Head of caudate nucleus (tissue), 42 donors: ENCODE measurements around the gene OTUD5.

Experiments
- DNase-seq, 42 donors: peaks; one replicate each; pipeline versions ENCODE4 v3.0.0 to v3.0.0-alpha.2; 2020 to 2021; ENCODE audit warnings: mixed read lengths in 7 of 42
- intact Hi-C: fragments of 100-400 bp; cut with DNase I; formaldehyde crosslinking; loops from one replicate; pipeline ENCODE4 v1.15.0; 2022

OTUD5 gene

GRCh38 chrX:48975041-48975440 lies 17.6 kb upstream of the OTUD5 start:
- no peak for DNase-seq
- intact Hi-C loops: no loop called here

- intact Hi-C loops: no loop called here
- no peak for DNase-seq
Measured at GRCh38 chrX:48974574-48974973, 17.2 kb upstream of the OTUD5 start.

DNA sequence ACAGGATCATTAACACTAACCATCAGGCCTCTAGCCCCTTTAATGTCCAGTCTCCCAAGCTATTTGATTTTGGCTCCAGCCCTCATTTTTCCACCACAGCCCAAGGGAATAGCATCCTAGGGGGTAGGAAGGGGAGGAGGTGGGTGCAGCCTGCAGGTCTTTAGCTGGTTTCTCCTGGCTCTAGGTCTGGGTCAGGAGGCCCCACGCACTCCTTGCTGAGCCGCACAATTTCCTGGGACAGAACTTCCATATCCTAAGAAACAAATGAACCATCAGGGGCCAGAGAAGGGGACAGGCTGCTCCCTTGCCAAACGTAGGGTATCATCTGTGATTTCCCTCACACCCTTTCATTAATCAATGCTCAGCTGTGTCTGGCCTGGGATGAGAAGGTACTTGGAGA lies 16.6 kb upstream of the OTUD5 start:
- no peak for DNase-seq
- intact Hi-C loops: no loop called here

- intact Hi-C loops: no loop called here
Measured at GRCh38 chrX:48972220-48973164, 15.1 kb upstream of the OTUD5 start.

DNA sequence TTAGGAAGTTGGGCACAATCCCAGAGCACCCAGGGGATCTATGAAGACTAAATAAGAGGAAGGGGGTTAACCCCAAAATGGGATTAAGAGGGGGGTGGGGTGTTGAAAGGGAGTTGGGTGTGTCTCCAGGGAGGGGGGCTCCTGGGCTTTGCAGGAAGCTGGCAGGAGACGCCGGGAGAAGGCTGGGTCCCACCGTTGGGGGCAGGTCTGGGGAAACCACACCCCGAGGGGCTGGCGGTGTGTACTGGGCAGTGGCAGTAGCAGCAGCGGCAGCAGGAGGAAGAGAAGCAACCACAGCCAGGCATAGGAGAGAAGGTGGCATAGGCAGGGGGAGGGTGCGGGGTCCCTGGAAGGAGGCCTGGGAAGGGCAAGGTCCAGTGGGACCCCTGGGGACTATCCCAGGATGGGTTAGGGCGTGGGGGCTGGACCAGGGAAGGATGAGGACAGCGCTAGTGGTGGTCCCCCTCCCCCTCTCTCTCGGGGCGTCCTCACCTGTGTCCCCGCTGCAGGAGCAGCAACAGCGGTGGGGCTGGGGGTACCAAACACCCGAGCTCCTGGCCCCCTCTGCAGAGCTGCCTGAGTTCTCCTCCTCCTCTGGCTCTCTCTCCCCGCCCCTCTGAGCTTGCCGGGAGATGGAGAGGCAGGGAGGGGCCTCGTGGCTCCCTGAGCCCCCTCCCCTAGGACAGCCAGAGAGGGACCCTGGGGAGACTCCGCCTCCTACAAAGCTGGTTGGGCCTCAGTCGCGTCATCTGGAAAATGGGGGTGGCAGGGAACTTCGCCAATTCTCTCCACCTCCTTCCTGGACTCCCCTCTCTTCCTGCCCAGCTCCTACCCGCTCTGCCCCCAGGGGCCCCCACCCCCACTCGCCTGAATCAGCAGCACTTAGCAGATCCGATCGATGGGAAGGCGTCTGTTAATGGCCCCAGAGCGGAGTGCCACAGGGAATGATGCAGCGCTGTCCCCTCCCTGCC lies 14.1 kb upstream of the OTUD5 start, which contains the start of gene KCND1:
Gene KCND1 (minus strand): TSS at position 596 of the 971 bp plus-strand sequence. CDS start 1,573 bp downstream, outside the sequence.
- intact Hi-C loops: no loop called here
- DNase-seq: peak in 27 of 42 donors; percentile 10 to 62 (median 32)

More at GRCh38 chrX:48972220-48973164, 15.1 kb upstream of the OTUD5 start:
- peak in 32 of 42 donors; percentile 10 to 65 (median 38) for DNase-seq

GRCh38 chrX:48969471-48969870 lies 12.1 kb upstream of the OTUD5 start:
- no peak for DNase-seq
- intact Hi-C loops: no loop called here

DNA sequence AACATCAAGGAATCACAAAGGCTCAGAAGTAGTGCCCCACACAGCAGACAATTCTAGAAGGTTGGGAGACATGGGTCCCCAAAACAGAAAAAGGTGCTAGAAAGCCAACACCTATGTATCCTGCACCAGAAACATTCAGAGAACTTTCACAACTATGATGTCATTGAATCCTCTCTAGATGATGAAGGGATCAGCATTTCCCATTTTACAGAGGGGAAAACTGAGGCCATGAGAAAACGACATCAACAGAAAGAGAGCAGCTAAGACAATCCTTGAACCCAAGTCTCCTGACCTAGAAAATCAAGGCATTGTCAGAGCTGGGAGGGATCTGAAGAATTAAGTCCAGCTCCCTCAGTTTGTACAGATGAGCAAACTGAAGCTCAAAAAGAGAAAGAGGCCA lies 11.0 kb upstream of the OTUD5 start:
- intact Hi-C loops: no loop called here

GRCh38 chrX:48966796-48967579 lies 9.6 kb upstream of the OTUD5 start:
- intact Hi-C loops: no loop called here
- no peak for DNase-seq

More for the DNA sequence above, 11.0 kb upstream of the OTUD5 start:
- DNase-seq: no peak

- DNase-seq: no peak
- intact Hi-C loops: no loop called here
Measured at GRCh38 chrX:48965959-48966358, 8.6 kb upstream of the OTUD5 start.

GRCh38 chrX:48961585-48962091 lies 4.2 kb upstream of the OTUD5 start:
- no peak for DNase-seq
- intact Hi-C loops: no loop called here

DNA sequence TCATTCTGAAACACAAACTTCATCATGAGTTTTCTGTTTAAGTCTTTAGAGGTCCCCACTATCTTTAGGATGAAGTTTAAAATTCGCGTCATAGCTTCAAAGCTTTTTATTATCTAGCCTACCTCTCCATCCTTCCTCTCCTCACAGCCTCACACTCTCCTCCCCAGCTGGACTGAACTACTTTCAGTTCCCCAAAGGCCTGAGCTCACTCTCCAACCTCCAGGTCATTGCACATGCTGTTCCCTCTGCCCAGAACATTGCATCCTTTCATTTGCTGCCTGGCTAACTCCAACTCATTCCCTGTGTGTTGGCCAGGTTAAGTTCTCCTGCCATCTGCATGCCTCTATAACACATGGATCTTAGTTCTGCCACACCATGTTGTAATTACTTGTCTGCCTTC lies 2.9 kb upstream of the OTUD5 start:
- intact Hi-C loops: no loop called here
- peak in 4 of 42 donors; percentile 12 to 45 (median 24) for DNase-seq

- peak in 21 of 42 donors; percentile 2 to 52 (median 19) for DNase-seq
- intact Hi-C loops: loop anchor here (5.0 kb wide), 1 partner anchor 84 kb away; the partner anchor contains the start of gene TFE3
Measured at GRCh38 chrX:48958635-48959094, 1.3 kb upstream of the OTUD5 start.

DNA sequence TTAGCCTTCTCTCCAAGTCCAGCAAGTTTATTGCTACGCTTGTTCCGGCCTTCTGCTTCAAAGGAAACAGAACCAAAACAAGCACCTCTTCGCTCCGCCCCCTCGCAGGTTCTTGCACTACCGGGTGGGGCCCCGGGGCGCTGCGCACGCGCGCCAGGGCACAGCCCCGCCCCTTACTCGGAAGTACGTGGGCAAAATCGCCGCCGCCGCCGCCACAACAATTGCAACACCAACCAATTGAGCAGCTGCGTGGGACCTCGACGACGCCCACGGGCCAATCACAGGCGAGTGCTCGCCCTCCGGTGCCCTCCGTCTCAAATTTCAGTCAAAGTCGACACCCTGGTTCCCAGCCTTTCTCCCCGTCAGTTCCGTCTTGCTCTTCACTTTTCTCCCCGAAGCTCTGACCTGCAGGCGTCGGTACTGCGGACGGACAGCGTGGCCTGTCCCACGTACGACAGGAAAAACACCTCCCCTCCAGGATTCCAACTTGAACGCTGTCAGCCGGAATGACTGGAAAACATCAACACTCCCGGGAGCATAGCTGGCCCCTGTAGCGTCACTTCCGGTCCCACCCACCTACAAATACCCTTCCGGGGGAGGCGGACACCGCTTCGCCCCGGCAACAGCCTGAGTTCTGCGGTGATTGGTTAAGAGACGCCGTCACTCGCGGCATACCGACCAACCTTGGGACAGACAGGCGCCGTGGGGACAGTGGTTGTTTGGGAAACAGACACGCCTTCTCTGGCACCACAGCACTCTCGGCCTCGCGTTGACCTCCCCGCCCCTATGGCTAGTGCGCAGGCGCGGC lies 624 bp upstream of the OTUD5 start:
- DNase-seq: peak; percentile 89 to 98 (median 96)
- intact Hi-C loops: loop anchor here (5.0 kb wide), 1 partner anchor 84 kb away; the partner anchor contains the start of gene TFE3

GRCh38 chrX:48956728-48957414 lies 536 bp downstream of the OTUD5 start:
- DNase-seq: peak in 6 of 42 donors; percentile 4 to 41 (median 15)
- intact Hi-C loops: loop anchor here (5.0 kb wide), 1 partner anchor 85 kb away; the partner anchor contains the start of gene TFE3

GRCh38 chrX:48948589-48948988 lies 8.8 kb downstream of the OTUD5 start:
- intact Hi-C loops: no loop called here

DNA sequence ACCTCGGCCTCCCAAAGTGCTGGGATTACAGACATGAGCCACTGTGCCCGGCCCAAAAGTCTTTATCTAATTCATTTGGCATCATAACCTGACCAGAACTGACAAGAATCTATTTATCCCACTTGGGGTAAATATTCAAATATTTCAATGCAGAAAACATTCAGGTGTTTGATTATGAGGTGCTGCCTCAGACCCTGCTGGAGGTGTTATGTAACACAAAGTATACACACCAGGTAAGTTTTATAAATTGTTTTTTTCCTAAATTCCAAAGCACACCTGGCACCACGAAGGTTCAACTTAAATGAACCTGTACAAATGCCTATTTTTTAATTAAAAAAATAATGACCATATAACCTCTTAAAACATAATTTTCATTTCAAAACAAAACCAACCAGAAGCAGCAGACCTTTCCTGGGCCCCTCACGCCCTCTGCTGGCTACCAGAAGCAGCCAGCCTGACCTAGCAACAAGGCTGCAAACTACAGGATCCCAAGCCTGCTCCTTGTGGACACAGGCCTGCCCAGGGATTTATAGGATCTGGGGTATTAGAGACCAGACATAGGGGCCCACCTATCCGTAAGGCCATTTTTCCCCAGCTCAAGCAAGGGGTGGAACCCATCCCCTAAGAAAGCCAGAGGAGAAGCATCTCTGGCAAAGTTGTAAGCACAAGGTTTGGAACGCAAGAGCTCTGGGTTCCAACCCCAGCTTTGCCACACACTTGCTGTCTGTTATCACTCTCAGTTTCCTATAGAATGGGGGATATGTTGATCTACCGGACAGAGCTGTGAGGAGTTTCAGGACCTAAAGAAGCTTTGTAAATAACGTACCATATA lies 11.7 kb downstream of the OTUD5 start:
- intact Hi-C loops: no loop called here
- DNase-seq: peak; percentile 4 to 70 (median 48)

More at GRCh38 chrX:48948589-48948988, 8.8 kb downstream of the OTUD5 start:
- DNase-seq: no peak
